GM15510 (cell line): ENCODE measurements around the gene SUOX.

Source experiments
- POLR2A ChIP-seq: IDR thresholded peaks from 3 replicates; pipeline ENCODE4 v1.6.1; 2011; ENCODE audit warnings: borderline replicate concordance; ENCODE audit not compliant: insufficient read length; ENCODE audit errors: extremely low read depth

Gene SUOX

DNA sequence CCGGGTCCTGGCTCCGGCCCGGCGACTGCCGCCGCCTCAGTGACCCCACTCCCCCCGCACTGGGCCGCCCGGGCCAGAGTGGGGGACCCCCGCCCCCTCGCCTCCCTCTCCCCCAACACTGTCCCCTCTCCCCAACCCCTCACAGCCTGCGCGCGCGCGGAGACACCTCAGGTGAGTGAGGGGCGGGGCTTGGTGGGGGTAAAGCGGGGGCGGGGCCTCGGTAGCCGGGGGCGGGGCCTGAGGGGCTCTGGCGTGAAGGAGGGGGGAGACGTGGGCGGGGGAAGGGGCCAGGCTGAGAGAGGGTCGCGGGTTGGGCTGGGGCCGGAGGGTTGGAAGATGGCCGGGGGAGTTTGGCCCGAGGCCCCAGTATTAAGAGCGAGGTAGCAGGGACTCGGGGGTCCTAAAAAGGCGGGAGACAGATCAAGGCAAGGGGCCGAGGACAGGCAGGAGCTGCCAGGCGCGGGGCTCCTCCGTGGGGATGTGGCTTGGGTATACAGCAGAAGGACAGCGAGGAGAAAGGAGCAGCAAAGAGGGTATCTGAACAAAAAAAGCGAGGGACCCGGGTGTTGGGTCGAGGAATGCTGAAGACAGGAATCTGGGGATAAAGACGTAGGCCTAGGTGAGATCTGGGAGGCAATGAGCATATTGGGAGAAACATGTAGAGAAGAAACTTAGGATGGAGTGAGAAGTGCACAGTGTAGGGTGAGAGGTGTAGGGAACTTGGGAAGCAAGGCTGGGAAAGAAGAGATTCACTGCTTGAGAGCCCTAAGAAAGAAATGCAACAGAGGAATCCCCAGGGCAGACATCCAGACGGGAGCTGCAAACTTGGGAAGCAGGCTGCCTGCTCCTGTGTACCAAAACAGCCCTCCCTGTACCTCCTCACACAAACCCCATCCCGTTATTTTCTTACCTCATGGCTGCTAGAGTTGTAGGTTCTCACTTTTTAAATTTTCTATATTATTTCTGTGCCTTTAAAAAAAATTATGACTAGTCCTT, 10.8 kb downstream of the SUOX start:
- TF ChIP-seq POLR2A: no peak

DNA sequence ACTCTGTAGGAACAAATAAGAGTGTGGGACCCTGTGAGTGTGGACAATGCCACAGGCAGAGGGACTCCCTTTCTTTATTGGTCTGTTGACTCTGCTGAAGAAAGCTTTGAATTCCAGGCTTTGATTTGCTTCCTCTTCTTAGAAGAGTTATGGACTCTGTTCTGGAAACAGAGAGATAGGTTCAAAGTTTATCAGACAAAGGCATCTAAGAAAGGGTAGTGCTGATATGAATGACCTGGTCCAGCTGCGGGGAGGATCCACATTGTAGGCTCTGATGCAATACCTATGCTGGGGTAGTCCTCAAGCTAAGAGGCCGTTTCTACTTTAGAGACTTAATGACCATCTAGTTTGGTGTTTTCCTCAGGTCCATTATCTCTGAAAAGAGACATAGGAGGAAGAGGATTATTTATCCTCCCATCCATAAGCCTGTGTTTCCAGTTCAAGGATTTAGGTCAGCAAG, 13.1 kb downstream of the SUOX start:
- TF ChIP-seq POLR2A: no peak

DNA sequence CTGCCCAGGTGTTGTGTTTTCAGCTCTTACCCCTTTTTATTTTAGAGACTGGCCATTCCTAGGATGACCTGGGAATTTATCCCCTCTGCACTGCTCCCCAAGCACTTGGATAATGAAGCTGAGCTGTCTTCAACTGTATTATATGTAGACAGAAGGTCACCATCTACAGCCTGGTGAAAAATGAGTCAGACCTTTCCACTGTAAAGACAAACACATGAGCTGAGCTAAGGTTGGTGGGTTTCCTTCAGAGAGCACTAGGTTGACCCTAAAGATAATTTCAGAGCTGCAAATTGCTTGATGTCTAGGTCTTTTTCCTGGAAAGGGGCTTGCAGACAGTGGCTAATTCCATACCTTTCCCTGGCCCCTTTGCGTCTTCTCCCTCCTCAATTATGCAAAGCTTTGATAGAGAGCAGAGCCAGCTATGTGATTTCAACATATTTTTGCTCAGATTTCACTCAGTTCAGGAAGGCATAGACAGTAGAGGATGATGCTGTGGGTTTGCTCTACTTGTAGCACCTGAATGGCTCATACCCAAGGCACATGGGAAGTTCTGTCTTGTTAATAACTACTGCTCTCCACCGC, 14.5 kb downstream of the SUOX start:
- TF ChIP-seq POLR2A: no peak

DNA sequence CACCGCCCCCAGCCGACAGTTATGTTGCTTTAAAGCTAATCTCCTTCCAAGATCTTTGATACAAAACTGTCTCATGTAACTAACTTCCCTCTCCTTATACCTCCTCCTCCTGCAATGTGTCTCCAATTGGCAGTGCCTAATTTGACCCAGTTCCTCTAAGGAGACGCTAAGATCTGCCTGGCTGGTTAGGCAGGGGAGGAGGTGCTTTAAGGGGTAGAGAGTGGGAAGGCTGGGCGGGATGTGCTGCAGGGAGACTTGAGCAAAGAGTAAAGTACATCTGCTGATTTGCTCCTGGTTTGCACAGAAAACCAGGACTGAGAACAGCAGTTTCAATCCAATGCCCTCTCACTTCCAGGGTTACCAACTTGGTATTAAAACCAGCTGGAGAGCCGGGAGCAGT, 16.4 kb downstream of the SUOX start:
- no peak for TF ChIP-seq POLR2A

DNA sequence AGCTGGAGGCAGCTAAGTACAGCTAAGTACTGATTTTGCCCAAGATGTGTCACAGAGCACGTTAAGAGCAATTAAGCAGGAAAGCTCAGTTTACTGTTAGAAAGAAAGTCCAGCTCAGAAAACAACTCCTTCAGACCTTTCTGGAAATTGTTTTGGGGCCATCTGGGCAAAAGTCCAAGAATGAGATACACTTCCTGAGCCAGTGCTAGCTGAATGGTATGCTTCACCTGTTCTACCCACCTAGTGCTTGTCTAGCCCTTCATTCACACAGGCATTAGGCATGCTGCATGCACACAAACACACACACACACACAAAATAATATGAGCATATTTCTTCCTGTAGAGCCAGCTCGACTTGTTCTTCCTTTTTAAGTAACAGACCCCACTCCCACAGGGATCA, 17.1 kb downstream of the SUOX start:
- no peak for TF ChIP-seq POLR2A

DNA sequence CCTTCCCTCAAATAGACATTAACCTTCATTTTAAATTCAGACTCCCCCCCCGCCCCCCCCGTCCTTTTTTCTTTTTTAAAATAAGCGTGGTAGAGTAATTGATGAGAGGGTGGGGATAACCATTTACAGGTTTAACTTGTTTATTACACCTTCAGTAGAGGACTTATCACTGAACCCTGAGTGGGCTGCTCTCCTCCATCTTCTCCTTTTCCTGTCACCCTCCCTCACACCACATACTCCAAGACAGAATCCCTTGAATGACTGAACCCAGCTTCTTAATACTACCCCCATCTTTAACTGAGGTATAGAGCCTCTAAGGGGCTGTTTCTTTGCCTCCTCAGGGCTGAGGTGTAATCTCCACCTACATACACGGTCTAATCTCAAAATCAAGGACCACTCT, 20.1 kb downstream of the SUOX start:
- no peak for TF ChIP-seq POLR2A

DNA sequence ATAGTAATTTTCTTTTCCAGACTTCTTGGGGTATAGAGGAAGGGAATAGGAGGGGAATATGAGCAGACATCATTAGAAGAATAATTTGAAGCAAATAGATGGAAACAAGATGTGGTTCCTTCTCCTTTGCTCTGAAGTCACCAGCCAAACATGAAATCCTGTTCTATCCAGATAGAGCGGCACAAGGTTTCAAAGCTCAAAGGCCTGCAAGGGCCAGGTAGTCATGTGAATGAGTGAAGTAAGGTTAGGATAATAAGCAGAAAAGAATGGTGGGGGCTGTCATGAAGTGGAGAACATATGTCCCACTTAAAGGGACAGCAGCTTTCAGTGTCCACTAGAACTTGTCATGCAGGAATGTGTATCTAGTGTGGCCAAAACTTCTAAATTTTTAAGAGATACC, 21.3 kb downstream of the SUOX start:
- TF ChIP-seq POLR2A: no peak

DNA sequence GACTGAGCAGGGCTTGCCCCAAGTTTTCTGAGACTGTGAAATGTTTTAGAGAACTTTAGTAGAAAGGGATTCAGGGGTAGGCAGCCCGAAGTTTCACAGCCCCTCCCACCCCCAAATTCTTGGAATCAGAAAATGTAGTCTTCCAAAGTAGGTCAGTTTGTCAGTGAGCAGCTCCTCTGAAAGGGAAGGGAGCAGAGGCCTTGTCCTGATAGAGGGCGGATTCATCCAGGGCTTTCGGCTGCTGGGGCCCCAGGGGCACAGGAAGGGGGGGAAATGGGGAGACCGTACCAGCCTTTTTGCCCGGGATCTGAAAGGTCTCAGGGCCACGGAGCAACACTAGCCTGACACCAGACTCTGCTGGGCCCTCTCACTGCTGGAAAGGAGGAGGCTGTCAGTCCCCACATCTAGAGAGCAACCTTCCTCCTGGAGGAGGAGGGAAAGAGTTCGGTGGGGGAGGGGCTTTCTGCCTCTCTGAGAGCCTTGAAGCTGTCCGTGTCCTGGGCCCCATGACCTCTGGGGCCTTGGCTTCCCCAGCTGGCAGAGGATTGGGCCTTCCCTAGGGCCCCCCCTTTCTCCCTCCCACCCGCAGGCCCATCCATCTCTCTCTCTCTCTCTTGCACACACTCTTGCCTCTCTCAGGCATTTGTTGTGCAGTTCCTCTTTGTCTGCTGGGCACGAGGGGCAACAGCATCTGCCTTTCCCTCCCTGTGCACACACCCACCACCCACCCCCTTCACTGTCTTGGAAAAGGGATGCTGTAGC, 23.5 kb downstream of the SUOX start, which contains the start of gene IKZF4:
TSS of gene IKZF4 (plus strand) at position 621 of the 762 bp plus-strand sequence. CDS start 451 bp downstream, outside the sequence.
- no peak for TF ChIP-seq POLR2A

DNA sequence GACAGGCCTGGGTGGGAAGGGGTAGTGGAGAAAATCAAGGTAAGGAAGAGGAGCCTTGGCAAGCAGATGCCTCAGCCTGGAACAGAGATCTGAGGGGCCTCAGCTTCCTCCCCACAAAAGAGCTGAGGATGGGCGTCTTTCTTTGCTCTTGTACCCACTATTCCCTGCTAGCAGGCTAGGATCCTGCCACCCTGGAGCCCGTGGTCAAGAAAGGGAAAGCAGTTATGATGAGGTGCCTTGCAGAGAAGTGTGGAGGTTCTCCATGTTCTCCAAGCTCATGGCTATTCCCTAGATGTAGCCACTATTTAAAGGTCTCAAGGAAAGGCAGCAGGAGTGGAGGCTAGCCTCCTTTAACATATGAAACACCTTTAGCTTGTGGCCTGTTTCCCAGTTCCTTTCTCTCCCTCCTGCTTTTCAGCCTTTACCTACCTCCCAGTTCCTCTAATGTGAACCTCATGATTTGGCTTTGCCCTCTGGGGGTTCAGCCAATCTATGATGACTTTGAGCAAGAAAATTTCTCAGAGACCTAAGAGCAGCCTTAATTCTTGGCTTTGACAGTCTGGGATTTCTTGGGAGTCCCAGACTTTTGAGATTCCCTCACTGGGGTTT, 24.9 kb downstream of the SUOX start:
- TF ChIP-seq POLR2A: no peak

DNA sequence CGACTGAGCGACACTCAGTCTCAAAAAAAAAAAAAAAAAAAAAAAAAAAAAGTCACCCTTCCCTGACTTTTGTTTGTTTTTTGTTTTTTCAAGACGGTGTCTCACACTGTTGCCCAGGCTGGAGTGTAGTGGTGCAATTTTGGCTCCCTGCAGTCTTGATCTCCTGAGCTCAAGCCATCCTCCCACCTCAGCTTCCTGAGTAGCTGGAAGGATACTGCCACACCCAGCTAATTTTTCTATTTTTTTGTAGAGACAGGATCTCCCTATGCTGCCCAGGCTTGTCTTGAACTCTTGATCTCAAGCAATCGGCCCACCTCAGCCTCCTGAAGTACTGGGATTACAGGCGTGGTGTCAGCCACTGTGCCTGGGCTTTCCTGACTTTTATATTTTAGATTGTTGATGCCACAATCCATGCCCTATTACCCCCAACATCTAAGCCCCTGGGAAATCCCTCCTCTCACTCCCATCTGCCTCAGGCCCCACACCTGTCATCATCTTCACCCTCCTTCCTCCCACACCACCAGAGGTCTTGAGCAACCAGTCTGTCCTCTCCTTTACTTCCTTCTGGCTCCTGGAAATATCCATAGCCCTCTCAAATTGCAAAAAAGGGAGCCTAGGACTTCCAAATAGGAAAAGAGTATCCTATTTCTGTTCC, 31.6 kb downstream of the SUOX start:
- no peak for TF ChIP-seq POLR2A

DNA sequence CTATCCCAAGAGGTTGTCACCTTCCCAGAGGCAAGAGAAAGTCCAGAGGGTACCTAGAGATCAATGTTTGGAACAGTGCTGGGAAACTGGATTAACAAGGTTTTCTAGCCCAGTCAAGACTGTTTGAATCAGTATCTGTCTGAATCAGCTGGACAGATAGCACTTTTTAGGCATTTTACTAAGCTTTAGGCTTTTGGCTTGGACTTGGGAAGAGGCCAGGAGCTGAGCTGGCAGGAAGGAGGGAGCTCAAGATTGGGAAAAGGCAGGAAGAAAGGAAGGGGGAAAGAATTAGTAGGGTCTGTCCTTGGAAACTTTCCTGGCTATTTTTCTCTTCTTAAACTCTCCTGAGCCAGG, 32.1 kb downstream of the SUOX start:
- no peak for TF ChIP-seq POLR2A

DNA sequence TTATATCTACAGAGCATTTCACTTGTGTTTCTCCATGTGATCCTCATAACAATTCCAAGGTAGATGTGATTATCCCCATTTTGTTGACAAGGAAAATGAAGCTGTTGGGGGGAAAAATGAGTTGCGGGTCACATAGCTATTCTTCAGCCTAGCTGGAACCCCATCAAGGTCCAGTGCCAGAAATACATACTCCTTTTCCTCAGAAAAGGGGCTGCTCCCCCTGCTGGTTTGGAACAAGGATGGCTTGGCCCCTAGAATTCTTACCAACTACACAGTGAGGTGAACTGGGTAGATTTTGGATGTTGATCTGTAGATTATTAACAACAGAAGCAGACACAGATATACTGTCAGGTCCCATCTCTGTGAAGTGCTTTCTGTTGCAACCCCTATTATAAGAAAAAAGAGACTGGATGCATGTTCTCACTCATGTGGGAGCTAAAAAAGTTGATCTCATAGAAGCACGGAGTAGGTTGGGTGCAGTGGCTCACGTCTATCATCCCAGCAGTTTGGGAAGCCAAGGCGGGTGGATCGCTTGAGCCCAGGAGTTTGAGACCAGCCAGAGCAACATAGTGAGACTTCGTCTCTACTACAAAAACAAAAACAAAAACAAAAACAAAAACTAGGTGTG, 32.7 kb downstream of the SUOX start:
- no peak for TF ChIP-seq POLR2A

DNA sequence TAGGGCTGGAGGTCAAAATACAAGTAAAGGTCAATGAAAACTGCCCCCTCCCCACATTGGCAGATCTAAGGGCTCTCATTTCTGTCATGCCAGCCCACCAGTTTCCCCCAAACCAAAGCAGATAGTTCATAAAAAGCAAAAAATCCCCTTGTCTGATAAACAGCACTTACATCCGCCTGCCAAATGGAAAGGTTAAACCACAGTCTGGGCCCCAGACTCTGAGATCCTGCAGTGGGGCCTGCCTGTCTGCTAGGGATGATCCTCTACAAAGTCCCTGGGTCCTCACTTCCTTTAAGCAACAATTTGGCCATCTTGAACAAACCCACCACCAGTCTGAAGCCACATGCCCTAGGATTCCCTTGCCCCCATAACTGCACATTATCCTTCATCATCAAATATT, 34.9 kb downstream of the SUOX start:
- no peak for TF ChIP-seq POLR2A

DNA sequence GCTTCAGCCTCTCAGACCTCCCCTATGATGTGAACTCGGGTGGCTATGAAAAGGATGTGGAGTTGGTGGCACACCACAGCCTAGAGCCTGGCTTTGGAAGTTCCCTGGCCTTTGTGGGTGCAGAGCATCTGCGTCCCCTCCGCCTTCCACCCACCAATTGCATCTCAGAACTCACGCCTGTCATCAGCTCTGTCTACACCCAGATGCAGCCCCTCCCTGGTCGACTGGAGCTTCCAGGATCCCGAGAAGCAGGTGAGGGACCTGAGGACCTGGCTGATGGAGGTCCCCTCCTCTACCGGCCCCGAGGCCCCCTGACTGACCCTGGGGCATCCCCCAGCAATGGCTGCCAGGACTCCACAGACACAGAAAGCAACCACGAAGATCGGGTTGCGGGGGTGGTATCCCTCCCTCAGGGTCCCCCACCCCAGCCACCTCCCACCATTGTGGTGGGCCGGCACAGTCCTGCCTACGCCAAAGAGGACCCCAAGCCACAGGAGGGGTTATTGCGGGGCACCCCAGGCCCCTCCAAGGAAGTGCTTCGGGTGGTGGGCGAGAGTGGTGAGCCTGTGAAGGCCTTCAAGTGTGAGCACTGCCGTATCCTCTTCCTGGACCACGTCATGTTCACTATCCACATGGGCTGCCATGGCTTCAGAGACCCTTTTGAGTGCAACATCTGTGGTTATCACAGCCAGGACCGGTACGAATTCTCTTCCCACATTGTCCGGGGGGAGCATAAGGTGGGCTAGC, 37.7 kb downstream of the SUOX start:
- no peak for TF ChIP-seq POLR2A

DNA sequence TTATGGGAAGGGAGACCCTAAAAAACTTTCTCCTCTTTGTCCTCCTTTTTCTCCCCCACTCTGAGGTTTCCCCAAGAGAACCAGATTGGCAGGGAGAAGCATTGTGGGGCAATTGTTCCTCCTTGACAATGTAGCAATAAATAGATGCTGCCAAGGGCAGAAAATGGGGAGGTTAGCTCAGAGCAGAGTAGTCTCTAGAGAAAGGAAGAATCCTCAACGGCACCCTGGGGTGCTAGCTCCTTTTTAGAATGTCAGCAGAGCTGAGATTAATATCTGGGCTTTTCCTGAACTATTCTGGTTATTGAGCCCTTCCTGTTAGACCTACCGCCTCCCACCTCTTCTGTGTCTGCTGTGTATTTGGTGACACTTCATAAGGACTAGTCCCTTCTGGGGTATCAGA, 40.1 kb downstream of the SUOX start:
- no peak for TF ChIP-seq POLR2A
